Lower lobe of right lung (tissue), 2 donors: Measurements from ENCODE around the gene NCS1. TPM values are rescaled to one million over a fixed set of nuclear protein-coding genes. Genes with fewer than 3 reads are reported as not detected.
A peak's percentile ranks its signal among the peaks of the same experiment; 100 is the strongest.

Experiments
- ATAC-seq, 2 donors: fragments of 200-7000 bp; cut with Tn5 transposase; one replicate each; pipeline ENCODE4 v1.9.1; 2020 to 2022; ENCODE audit warnings: mild to moderate bottlenecking in 2 of 2, moderate library complexity in 2 of 2
- DNase-seq: peaks from one replicate; pipeline ENCODE4 v3.0.0-alpha.2; 2020
- H3K27ac ChIP-seq: fragments of 200-600 bp; one replicate; pipeline ENCODE4 v1.8.0; 2022
- H3K27me3 ChIP-seq: fragments of 200-600 bp; one replicate; pipeline ENCODE4 v1.8.0; 2022; ENCODE audit warnings: low read depth
- H3K36me3 ChIP-seq: fragments of 200-600 bp; one replicate; pipeline ENCODE4 v1.8.0; 2022; ENCODE audit warnings: mild to moderate bottlenecking
- H3K4me1 ChIP-seq: fragments of 200-600 bp; one replicate; pipeline ENCODE4 v1.8.0; 2022
- H3K4me3 ChIP-seq: fragments of 200-600 bp; one replicate; pipeline ENCODE4 v1.8.0; 2022; ENCODE audit warnings: mild to moderate bottlenecking
- H3K9me3 ChIP-seq: fragments of 200-600 bp; one replicate; pipeline ENCODE4 v1.8.0; 2022
- intact Hi-C: fragments of 100-400 bp; cut with DNase I; formaldehyde crosslinking; loops from one replicate; pipeline ENCODE4 v1.11.0; 2022
- total RNA-seq: library from RNA; stranded (reverse); fragmentation: NEBNext Ultra II Directional; extraction: Animal tissue kit (Norgen Biotek cat#: 25700); gene quantifications from one replicate; pipeline ENCODE4 v1.2.1, GENCODE V29; 2021
- TF ChIP-seq, protein P1 (sequence below): fragments of 200-600 bp; IDR thresholded peaks from one replicate; pipeline ENCODE4 v1.8.0; 2022; ENCODE audit warnings: antibody characterized with exemption, mild to moderate bottlenecking
- donor health status: DM: no; HTN: yes; CAD: no; lungs with severe emphysema.

Gene NCS1
- total RNA-seq, 1 donor from 2014 or later: 7.0 TPM

DNA sequence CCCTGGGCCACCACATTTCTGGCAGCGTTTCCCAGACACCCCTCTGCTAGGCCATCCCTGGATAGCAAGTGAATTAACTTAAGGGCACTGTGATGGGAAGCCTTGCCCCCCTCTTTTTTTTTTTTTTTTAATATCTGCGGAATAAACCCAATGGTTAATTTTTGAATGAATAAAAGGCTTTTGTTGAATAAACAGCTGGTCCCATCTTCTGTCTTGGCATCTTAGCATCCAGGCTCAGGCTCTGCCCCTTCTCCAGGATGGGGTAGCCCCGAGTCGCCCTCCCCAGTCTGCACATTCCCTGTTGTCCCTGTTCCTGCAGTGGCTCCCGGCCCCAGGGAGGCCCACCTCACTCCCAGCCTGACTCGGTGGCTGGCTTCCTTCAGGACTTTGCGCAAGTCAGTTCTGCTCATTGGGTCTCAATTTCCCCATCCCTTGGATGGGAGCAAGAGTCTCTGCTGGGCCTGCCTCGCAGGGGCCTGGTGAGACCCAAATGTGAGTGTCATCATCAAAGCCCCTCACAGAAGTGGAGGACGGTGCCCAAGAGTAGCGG, 64.3 kb downstream of the NCS1 start:
- no peak overlapping the region for H3K4me3 ChIP-seq
- no peaks in the 10 kb centered on the region for H3K36me3 ChIP-seq
- no peak overlapping the region for H3K27ac ChIP-seq
- TF ChIP-seq, protein P1, sequence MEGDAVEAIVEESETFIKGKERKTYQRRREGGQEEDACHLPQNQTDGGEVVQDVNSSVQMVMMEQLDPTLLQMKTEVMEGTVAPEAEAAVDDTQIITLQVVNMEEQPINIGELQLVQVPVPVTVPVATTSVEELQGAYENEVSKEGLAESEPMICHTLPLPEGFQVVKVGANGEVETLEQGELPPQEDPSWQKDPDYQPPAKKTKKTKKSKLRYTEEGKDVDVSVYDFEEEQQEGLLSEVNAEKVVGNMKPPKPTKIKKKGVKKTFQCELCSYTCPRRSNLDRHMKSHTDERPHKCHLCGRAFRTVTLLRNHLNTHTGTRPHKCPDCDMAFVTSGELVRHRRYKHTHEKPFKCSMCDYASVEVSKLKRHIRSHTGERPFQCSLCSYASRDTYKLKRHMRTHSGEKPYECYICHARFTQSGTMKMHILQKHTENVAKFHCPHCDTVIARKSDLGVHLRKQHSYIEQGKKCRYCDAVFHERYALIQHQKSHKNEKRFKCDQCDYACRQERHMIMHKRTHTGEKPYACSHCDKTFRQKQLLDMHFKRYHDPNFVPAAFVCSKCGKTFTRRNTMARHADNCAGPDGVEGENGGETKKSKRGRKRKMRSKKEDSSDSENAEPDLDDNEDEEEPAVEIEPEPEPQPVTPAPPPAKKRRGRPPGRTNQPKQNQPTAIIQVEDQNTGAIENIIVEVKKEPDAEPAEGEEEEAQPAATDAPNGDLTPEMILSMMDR: peak; percentile 7
- no peaks in the 10 kb centered on the region for H3K27me3 ChIP-seq
- no peaks in the 10 kb centered on the region for H3K9me3 ChIP-seq
- intact Hi-C loops: loop anchor here (10.0 kb wide), 1 partner anchor 132 kb away; no protein-coding TSS in a partner anchor
- peak; percentile 15 for DNase-seq
- ATAC-seq: no peak
- peaks cover 20% of the 10 kb centered on the region for H3K4me1 ChIP-seq

DNA sequence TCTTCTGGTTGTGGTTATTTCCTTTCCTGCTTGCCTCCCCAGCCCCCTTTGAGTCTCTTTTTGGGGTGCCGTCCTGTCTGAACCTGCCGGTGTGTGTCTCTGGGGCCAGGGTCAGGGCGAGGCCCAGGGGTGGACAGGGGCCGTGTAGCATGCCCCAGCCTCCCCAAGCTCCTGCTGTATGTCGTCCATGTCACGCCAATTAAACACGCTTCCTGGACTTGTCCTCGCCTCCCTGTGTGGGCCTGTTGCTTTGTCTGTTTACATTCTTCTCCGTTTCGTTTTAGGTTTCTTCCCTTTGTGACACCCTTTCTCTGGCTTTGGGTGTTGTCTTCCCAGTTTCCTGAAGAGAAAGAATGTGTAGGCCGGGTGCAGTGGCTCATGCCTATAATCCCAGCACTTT, 64.9 kb downstream of the NCS1 start:
- TF ChIP-seq, protein P1: no peak
- Histone ChIP-seq H3K9me3 (no peaks in the 10 kb centered on the region), H3K27ac (peak overlapping the region; percentile 36), H3K4me1 (peaks cover 20% of the 10 kb centered on the region), H3K36me3 (no peaks in the 10 kb centered on the region), H3K4me3 (no peak overlapping the region), H3K27me3 (no peaks in the 10 kb centered on the region)
- ATAC-seq (no peak), DNase-seq (no peak)
- intact Hi-C loops: loop anchor here (10.0 kb wide), 1 partner anchor 132 kb away; no protein-coding TSS in a partner anchor

GRCh38 chr9:130237763-130238524, 65.7 kb downstream of the NCS1 start:
- peak overlapping the region; percentile 36 for H3K27ac ChIP-seq
- intact Hi-C loops: loop anchor here (10.0 kb wide), 1 partner anchor 133 kb away; no protein-coding TSS in a partner anchor
- DNase-seq: peak; percentile 81

DNA sequence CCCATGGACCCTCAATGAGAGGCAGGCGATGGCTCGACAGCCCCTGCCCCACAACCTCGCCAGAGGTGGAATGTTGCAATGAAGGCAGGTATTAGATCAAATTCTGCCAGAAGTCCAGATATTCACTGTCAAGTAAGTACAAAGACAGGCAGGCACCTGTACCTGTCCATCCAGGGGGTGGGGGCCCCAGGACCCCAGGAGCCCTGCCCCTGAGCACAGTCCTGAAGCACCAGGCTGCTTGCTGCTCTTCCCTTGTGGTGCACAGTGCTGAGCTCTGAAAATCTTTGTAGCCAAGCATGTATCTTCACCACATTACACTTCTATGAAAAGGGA, 67.1 kb downstream of the NCS1 start:
- TF ChIP-seq, protein P1: no peak
- intact Hi-C loops: loop anchor here (10.0 kb wide), 1 partner anchor 135 kb away; no protein-coding TSS in a partner anchor
- DNase-seq: no peak

More at GRCh38 chr9:130237763-130238524, 65.7 kb downstream of the NCS1 start:
- Histone ChIP-seq H3K9me3 (no peaks in the 10 kb centered on the region), H3K36me3 (no peaks in the 10 kb centered on the region), H3K4me1 (peaks cover 23% of the 10 kb centered on the region), H3K4me3 (no peak overlapping the region), H3K27me3 (no peaks in the 10 kb centered on the region)
- TF ChIP-seq, protein P1: no peak
- peak; percentile 86 to 92 for ATAC-seq

DNA sequence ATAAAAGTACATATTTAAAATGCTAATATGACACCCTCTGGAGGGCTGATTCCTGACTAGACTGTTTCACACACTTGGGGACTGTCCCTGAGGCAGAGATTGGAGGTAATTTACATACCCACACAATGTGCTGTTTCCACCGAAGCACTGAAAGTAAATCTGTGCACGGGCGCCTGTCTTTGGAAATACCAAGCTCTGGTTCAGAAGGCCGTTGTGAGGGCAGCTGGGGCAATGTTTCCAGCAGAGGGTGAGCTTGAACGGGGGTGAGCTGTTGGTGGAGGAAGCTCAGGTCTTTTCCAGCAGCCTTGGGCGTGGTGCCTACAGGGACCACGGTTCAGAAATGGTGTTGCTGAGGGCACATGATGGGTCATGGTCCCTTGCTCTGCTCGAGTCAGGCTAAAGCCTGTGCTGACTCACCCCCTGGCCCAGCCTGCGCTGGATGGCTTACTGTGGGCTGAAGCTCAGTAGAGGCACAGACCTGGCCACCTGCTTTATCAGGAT, 67.6 kb downstream of the NCS1 start:
- Histone ChIP-seq H3K4me1 (peaks cover 30% of the 10 kb centered on the region), H3K27me3 (no peaks in the 10 kb centered on the region), H3K9me3 (no peaks in the 10 kb centered on the region), H3K27ac (no peak overlapping the region), H3K36me3 (no peaks in the 10 kb centered on the region), H3K4me3 (no peak overlapping the region)
- ATAC-seq: no peak
- intact Hi-C loops: loop anchor here (10.0 kb wide), 1 partner anchor 135 kb away; no protein-coding TSS in a partner anchor
- no peak for DNase-seq
- TF ChIP-seq, protein P1: no peak

More for the DNA sequence above, 67.1 kb downstream of the NCS1 start:
- no peaks in the 10 kb centered on the region for H3K9me3 ChIP-seq
- ATAC-seq: no peak
- H3K27me3 ChIP-seq: no peaks in the 10 kb centered on the region
- H3K4me3 ChIP-seq: no peak overlapping the region
- H3K27ac ChIP-seq: no peak overlapping the region
- H3K4me1 ChIP-seq: peaks cover 30% of the 10 kb centered on the region
- no peaks in the 10 kb centered on the region for H3K36me3 ChIP-seq
